Cortex of kidney (tissue), 1 donor: ENCODE data around the gene HTRA3.

ENCODE experiments used
- DNase-seq: peaks from one replicate; lab custom pipeline; 2025; lab: John Stamatoyannopoulos, UW

Gene HTRA3

DNA sequence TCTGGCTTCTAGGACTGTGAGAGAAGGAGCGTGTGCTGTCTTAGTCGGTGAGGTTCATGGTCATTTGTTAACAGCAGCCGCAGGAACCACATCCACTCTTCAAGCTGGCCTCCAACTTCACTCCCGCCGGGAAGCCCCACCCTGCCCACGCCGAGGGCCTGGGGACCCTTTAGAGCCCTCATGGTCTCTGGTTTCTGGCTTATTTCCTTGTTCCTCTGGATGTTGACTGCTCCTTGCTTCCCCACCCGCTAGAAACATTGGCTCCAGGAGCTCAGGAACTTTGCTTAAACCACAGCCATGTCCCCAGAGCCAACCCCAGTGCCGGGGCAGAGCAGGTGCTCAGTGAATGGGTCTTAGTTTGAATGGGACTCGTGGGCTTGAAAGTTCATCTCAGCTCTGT is 40.8 kb downstream of the HTRA3 start:
- no peak for DNase-seq

DNA sequence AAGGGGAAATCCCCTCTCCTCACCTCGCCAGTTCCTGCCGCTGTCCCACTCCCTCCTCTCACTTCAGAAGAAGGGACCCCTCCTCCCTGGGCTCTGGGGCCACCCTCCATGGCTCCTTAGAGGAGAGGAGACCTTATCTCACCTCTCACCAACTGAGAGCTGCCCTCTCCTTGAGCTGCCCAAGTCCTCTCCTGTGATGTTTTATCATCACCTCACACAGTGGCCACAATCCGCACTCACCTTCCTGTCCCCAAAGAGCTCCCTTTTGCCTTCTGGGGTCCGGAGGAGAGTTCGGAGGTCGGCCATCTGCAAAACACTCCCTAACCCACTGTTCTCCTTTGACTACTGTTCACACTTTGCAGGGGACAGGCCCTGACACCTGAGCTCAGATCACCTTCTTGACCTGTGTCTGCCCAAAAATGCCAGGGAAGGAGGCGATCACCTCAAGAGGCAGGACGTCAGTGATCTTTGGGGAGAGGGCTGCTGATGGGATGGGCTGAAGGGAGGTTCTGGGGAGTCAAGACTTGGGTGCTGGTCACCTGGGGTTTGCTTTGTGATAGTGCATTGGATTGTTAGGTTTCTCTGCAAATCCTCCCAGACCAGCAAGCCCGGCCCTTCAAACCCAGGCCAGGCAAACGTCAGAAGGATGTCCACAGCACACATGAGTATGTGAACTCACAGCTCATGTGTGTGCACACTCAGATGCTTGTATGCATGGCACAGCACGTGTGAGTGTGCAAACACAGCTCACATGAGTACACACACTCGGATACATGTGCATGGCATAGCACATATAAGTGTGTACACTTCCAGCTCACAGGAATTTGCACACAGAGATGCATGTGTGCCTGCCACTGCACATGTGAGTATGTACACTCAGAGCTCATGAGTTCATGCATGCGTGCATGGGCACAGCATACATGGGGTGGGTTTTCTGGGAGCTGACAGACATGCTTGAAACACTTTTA is 41.8 kb downstream of the HTRA3 start:
- no peak for DNase-seq

DNA sequence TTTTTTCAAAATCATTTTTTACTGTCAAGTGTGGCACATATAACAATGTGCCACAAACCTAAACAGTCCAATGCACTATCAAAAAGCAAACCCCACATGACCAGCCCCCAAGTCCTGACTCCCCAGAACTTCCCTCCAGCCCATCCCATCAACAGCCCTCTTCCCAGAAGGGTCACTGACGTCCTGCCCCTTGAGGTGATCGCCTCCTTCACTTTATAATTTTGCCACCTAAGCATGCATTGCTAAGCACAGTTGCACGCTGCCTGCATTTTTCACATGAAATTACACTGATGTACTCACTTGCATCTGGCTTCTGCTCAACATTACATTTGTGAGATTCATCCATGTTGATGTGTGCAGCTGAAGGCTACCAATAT is 42.5 kb downstream of the HTRA3 start:
- no peak for DNase-seq

DNA sequence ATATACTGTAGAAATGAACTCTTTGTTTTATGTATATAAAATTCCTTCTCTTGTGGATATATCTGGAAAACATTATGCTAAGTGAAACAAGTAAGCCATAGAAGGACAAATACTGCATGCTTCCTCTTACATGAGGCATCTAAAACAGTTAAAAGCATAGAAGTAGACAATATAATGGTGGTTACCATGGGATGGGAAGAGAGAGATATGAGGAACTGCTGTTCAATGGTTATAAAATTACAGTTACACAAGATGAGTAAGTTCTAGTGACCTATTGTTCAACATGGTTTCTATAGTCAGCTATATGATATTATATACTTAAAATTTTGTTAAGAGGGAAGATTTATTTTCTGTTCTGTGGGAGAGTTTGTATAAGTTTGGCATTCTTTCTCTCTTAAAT is 43.4 kb downstream of the HTRA3 start:
- DNase-seq: no peak

DNA sequence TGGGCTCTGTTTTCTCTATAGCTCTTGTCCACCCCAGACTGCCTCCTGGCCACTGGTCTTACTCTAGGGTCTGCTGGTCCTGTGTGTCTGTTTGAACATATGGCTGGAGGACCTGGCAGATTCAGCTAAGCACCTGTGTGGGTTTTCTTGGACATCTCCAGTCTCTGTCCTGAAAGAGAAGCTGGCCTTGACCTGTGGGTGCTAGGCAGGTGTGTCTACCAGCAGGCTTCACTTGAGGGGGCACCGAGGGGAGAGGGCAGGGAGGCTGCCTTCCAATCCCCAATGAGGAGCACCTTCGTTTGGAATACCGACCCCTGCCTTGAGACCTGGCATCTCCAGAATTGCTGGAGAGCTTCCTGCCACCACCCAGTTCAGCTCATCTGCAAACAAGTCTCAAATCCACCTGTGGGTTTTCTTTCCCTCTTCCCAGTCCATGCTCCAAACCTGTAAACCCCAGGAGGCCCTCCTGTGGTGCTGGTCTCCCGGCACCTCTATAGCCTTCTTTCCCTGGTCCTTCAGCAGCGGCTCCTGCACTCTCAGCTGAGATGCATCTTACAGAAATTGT is 45.2 kb downstream of the HTRA3 start:
- DNase-seq: no peak

DNA sequence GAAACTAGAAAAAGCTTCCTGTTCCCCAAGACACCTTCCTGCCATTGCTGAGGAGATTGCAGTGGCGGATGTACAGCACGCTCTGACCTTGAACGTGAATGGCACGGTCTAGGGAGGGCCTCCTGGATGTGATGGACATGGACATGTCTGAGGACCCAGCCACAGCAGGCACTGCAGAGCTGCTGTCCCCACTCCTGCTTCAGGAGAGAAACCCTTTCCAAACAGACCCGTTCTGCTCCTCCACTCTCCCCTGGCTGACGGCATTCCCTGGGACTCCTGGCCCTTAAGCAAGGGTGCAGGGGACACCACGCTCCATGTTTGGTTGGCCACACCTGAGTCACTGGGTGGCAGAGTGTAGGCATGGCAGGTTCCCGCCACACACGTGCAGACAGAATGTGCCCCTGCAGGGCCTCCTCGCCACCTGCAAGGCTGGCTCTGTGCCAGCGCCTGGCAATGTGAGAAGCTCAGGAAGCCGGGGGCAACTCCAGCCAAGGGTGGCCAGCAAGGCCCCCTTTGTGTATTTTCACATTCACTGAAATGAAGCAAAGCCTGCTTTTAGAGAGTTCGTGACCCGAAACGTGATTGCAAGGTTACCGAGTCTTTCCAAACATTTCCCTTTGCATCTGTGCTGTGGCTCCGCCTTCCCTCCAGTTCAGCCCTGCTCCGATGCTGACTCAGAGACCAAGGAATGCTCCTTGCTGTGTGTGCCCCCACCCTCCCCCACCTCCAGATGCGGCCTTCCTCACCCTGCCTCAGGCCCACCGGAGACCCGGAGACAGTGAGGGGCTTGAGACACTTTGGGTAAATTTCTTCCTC is 46.1 kb downstream of the HTRA3 start:
- DNase-seq: no peak

DNA sequence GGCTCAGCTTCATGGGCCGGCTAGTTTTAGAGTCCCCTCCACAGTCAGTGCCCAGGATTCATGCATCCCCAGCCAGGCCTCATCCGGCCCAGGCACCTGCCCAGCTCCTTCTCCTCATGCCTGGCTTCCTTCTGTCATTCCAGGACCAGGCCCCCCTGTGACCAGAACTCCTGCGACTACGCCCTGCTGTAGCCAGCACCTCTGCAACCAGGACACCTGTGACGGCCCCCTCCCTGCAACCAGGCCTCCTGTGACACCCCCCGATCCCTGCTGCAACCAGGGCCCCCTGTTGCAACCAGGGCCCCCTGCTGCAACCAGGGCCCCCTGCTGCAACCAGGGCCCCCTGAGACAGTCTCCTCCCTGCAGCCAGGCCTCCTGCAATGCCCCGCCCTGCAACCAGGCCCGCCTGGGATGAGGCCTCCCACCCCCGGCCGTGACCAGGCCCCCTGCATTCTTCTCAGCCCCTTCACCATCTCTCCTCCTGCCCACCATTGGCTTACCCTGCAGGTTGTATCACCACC is 46.8 kb downstream of the HTRA3 start:
- no peak for DNase-seq

DNA sequence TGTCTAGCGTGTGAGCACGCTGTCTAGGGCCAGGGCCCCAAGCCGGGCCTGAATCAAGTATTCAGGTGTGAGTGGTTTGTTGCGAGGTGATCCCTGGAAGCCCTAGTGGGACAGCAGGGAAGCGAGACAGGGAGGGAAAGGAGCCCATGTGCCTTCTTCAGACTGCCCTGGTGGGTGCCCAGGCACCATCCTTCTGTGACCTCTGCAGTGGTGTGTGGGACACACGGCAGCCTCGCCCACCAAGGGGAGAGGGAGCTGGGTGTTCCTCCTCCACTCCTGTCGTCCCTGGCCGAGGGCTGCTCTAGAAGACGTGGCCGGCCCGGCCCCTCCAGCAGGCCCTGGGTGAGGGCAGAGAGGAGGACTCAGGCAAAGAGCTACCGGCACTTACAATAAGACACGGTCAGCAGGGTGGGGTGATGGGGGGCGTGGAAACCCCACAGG is 47.4 kb downstream of the HTRA3 start:
- no peak for DNase-seq

DNA sequence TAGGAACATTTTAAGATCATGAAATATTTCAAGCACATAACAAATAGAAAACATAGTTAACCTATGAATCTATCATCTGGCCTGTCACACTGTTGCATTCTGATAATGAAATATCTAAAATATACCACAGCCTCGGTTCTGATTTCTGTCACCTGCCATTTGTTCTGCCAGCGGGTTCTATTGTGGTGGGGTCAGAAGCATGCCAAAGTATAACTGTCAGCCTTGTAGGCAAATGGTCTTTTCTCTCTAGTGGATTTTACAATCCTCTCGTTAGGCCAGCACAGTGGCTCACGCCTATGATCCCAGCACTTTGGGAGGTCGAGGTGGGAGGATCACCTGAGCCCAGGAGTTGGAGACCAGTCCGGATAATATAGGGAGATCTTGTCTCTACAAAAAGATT is 47.9 kb downstream of the HTRA3 start:
- DNase-seq: no peak

DNA sequence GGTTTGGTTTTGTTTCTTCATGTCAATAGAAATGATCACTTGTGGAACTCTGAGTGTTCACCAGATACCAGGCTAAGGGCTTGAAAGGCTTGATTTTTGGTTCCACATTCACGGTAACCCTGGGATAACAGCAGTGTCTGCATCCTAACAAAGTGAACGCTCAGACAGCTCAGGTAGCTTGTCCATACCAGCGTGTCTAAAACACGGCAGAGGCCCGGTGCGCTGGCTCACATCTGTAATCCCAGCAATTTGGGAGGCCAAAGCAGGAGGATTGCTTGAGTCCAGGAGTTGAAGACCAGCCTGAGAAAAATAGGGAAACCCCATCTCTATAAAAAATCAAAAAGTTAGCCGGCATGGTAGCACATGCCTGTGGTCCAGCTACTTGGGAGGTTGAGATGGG is 49.0 kb downstream of the HTRA3 start:
- DNase-seq: no peak

DNA sequence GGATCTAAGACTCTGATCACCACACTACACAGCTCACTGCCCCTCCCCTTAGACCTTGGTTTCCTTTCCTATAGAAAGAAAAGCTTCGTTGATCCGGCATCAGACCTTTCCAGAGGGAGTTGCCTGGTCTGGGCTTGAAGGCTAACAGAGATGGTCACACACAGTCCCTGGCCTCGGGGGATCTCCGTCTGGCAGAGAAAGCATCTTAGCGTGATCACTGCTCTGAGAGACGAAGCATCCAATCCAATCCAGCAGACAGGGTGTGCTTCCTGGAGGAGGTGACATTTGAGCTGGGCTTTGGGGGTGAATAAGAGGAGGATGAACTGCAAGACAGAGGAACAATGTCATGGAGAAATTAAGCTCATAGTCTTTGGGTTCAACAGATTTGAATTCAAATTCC is 49.5 kb downstream of the HTRA3 start:
- DNase-seq: no peak

DNA sequence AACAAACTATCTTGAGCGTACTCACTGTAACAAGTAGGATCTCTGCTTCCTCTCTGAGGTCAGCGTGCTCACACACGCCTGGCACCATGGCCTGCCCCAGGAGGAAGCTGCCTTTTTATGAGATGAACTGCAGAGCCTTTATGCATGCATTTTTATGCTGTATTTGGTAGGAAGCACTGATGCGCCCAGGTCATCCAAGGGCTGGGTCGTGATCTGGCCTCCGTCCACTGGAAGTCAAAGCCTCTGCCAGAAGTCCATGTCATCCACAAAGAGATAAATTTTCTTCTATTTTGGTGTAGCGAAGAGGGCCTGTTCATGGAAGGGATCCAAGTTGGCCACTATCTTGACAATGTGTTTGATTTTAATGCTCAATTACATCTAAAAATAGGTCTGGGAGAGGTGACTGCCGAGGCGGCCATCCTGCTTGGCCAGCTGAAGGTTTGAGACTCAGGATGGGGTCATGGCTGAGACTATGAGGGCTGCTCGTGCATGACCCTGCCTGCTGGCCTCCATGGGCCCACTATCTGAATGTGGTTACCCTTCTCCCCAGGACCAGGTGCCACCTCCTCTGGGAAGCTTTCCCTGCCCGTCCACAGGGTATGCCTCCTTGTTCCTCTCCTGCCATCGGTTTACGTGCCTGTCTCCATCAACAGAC is 50.3 kb downstream of the HTRA3 start:
- DNase-seq: no peak

DNA sequence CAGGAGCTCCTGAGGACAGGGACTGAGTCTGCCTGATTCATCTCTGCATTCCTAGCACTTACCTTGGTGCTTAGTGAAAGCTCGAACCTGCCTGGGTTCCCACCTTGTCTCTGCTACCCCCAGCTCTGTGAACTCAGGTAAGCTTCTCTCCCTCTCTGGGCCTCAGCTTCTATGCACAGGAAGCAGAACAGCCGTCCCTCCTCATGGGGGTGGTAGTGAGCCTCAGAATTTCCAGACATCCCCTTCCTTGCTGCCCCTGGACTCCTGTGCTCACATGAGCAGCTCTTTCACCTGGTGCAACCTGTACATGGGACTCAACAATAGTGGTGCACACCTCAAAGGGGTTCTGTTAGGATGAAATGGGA is 50.8 kb downstream of the HTRA3 start:
- DNase-seq: no peak

DNA sequence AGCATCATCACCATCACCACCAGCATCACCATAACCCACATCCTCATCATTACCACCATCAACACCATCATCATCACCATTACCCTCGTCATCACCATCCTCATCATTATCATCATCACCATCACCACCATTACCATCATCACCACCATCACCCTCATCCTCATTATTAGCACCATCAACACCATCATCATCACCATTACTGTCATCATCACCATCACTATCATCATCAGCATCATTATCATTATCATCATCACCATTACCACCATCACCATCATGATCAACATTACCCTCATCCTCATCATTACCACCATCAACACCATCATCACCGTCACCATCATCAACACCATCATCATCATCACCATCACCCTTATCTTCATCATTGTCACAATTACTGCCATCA is 51.7 kb downstream of the HTRA3 start:
- DNase-seq: no peak

DNA sequence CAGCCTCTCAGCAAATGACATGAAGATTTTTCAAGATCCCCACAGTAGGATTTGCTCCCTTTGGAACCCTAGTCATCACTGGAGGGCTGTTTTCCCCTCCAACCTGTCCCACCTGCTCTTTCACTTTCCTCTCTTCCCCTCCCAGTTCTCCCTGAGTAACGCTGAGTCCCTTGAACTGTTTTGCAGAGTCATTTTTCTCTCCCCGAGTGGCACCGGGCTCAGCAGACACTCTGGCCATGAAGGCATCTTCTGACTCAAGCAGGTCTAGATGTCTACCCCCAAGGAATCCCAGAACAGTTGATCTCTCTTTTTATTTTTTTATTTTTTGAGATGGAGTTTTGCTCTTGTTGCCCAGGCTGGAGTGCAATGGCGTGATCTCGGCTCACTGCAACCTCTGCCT is 52.2 kb downstream of the HTRA3 start:
- no peak for DNase-seq

DNA sequence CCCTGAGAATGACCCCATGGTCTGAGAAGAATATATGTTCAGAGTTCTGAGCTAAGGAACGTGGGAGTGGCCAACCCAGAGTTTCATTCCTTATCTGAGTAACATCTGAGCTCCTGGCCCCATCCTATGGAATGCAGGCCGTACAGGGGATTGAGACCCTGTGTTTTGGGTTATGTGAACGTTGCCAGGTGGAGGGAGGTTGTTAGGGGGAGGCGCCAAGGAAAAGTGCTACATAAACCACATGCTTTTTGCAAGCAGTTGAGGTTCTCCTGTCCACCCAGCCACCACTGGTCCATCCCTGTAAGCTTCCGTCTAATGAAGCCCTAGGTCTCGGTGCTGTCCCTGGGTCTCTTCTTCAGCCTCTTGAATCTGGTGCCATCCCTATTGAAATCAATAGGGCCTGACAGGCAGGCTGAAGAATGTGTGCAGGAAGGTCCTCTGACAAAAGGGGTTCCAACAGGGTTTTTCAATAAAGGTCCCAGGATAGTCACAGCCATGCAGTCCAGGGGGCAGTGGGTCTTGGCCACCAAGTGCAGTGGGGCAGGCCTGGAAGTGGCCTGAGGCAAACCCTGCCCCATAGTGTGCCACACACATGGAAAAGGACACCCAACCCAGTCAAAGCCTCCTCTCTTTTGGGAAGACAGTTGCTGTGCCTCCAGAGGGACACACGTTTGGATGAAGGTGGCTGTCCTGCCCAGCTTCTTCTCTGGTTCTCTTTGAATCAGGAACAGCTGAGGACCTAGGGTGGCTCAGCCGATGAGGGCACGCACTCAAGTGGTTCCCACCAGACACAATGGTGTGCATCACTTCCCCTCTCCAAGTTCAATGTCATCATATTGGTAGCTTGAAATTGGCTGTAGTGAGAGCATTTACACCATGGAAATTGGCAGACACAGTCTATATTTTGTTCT is 53.5 kb downstream of the HTRA3 start:
- DNase-seq: no peak

DNA sequence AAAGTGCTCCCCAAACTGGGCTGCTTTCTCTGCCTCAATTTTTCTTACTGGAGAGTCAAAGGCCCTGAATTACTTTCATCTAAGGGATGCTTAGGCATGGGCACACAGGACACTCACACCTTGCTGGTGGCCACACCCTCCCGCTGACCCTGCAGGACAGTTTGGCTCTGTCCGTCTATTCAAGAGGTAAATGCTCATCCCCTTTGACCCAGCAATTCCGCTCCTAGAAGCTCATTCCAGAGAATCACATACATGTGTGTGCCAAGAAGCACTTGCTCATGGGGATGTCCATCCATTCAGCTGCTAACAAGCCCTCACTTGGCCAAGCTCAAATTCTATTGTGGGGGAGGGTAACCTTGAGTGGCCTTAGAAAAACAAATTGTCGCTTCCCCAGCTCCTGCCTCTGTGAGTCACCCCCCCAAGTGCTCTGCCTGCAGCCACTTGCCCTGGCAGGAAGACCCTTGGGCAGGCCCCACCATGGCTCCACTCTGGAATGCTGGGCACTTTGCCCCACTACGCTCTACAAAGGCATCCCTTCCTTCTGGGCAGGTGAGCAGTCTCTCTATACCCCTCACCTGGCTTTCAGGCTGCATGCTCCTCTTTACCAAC is 54.5 kb downstream of the HTRA3 start:
- no peak for DNase-seq

DNA sequence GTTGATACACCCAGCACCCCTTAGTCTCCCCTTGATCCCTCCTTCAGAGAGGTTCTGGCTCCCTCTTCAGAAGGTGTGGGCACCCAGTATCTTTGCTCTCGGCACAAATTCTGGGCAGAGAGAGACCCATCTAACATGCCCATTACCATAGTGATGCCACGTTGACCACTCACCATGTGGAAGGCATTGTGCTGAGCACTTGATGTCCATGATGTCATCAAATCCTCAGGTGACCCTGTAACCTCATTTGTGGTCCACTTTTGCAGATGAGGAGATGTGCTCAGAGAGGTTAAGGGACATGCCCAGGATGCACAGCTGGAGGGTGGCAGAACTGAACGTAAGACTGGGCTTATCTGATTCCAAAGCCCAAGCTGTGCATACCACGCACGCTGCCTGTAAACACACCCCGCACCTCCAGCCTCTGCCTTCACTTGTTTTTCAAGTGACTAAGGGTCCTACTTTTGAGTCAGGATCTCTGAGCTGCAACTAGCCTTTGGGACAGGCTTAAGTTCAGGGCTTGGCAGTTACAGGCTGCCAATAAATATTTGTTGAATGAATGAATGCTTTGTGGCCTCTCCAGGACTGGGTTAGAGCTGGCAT is 55.2 kb downstream of the HTRA3 start:
- no peak for DNase-seq

DNA sequence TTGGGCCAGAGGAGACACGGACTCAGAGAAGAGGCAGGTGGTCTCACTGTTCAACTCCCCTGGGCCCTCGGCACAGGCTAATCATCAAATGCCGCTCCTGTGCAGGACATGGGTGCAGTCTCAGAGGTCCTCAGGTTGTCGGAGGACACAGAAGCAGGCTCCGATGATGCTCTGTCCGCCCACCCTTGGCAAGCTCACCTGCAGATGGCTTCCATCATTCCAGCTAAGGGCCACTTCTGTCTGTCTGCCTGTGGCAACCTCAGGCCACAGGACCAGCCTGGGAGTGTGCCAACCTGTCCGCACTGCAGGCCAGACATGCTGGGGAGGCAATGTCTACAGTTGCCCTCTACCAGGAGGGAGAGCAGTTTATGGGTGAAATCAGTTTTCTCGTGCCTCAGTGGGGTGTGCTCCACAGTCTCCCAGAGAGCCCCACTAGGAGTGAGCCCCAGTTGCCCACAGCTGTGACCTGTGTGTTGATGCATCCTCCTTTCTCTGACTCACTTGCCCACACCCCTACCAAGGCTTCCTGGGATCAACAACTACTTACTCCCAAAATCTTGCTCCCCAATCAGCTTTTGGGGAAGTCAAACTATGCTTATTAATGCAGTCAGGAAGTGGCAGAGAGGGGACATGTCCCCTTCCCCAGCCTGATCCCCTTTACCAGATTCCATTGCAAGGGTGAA is 55.9 kb downstream of the HTRA3 start:
- DNase-seq: no peak

DNA sequence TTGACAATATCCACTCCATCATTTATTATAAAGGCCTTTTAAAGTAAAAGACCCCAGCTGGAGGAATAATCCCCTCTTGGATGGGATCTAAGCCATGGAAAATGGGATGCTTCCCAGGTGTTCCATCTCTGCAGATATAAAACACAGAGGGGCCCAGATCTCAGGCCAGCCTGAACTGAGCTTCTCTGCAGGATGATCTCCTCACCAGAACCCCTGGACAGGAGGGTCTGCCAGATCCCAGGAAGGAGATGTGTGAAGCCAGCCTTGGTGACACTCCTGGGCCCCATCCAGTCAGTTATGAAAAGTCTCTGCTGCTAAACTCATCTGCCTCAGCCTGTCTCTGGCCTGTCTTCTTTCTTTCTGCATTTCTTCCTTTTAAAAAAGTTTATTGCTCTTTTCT is 56.7 kb downstream of the HTRA3 start:
- DNase-seq: no peak
